ENCODE results near the gene CEBPA. TPM values are rescaled to one million over a fixed set of nuclear protein-coding genes. Genes with fewer than 3 reads are reported as not detected.

The CEBPA gene
- total RNA-seq, 4 donors from 2014 or later, result 5.1 to 15.9 (median 8.9) TPM

- no peak for DNase-seq (ENCODE audit: extremely low spot score)
- peaks cover 0 to 2% (median under 1%) of the 10 kb centered on the region in 4 donors for H3K4me1 ChIP-seq
- intact Hi-C loops (cut with DNase I), result no loop called here
- TF ChIP-seq POLR2A (IDR thresholded peaks at IDR 0.05; ENCODE audit: low read depth), result no peak
- TF ChIP-seq, protein P1, sequence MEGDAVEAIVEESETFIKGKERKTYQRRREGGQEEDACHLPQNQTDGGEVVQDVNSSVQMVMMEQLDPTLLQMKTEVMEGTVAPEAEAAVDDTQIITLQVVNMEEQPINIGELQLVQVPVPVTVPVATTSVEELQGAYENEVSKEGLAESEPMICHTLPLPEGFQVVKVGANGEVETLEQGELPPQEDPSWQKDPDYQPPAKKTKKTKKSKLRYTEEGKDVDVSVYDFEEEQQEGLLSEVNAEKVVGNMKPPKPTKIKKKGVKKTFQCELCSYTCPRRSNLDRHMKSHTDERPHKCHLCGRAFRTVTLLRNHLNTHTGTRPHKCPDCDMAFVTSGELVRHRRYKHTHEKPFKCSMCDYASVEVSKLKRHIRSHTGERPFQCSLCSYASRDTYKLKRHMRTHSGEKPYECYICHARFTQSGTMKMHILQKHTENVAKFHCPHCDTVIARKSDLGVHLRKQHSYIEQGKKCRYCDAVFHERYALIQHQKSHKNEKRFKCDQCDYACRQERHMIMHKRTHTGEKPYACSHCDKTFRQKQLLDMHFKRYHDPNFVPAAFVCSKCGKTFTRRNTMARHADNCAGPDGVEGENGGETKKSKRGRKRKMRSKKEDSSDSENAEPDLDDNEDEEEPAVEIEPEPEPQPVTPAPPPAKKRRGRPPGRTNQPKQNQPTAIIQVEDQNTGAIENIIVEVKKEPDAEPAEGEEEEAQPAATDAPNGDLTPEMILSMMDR (IDR thresholded peaks at IDR 0.05), result no peak
- H3K36me3 ChIP-seq, result no peaks in the 10 kb centered on the region
- H3K4me3 ChIP-seq, result no peak overlapping the region
- H3K27ac ChIP-seq (replicated peaks in 1 of 4), result no peak overlapping the region
- peaks cover 0 to 23% (median 0%) of the 10 kb centered on the region in 4 donors for H3K27me3 ChIP-seq
- 89% methylated on average over 8 of the region's 17 CpGs for whole genome bisulfite sequencing
- H3K9me3 ChIP-seq, result no peaks in the 10 kb centered on the region
Observed at GRCh38 chr19:33279430-33280350, 22.6 kb downstream of the CEBPA start.

DNA sequence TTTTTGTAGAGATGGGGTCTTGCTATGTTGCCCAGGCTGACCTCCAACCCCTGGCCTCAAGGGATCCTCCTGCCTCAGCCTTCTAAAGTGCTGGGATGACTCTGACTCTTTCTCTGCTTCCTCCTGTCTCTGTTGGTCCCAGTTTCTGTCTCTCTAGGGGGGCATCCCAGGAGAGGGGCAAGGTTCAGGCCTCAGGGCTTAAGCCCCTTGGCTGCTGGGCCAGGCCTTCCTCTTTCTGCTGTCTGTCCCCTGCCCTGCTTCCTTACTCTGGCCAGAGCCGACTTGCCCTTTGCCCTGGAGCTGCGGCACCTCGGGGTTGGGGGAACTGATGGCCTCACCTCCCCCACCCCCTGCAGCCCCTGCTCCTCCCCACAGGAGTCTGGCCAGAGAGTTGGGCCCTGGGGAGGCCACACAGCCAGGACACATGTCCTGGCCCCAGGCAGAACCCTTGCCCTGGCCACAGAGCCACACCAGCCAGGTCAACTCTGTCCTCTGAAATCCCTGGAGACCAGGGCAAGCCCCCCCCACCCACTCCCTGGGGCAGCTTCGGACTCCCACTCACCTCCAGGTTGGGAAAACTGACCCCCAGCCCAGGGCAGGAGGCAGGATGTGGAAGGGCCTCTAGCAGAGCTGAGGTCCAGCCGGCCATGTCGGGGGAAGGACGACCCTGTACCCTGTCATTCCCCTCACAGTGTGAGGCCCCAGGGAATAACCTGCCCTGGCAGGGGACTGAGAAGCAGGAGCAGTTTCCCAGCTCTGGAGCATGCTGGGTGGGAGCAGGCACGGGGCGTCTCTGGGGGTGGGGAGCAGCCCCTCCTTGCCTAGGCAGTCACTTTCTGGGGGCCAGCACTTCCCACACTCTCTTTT, 23.7 kb downstream of the CEBPA start:
- WGBS, result 57% methylated on average over 5 of the region's 9 CpGs
- TF ChIP-seq, protein P1 (IDR thresholded peaks at IDR 0.05), result no peak
- TF ChIP-seq POLR2AphosphoS5 (IDR thresholded peaks at IDR 0.05), result no peak
- no peak for TF ChIP-seq POLR2A (IDR thresholded peaks at IDR 0.05; ENCODE audit: low read depth)
- intact Hi-C loops (cut with DNase I), result no loop called here

GRCh38 chr19:33278023-33278402, 24.3 kb downstream of the CEBPA start:
- peaks cover 0 to 29% (median 0%) of the 10 kb centered on the region in 4 donors for H3K27me3 ChIP-seq
- no peaks in the 10 kb centered on the region for H3K9me3 ChIP-seq
- no peak overlapping the region for H3K4me3 ChIP-seq
- DNase-seq (ENCODE audit: extremely low spot score), result no peak
- 75% methylated on average over 4 of the region's 4 CpGs for WGBS
- H3K36me3 ChIP-seq, result no peaks in the 10 kb centered on the region
- intact Hi-C loops (cut with DNase I), result no loop called here
- peaks cover 0 to 15% (median 13%) of the 10 kb centered on the region in 4 donors for H3K4me1 ChIP-seq
- no peak for TF ChIP-seq POLR2AphosphoS5 (IDR thresholded peaks at IDR 0.05)
- TF ChIP-seq EP300 (IDR thresholded peaks at IDR 0.05), result no peak
- no peak for TF ChIP-seq POLR2A (IDR thresholded peaks at IDR 0.05; ENCODE audit: low read depth)
- TF ChIP-seq, protein P1 (IDR thresholded peaks at IDR 0.05), result no peak
- no peak overlapping the region for H3K27ac ChIP-seq (replicated peaks in 1 of 4)

More for the DNA sequence above, 23.7 kb downstream of the CEBPA start:
- no peak overlapping the region for H3K27ac ChIP-seq (replicated peaks in 1 of 4)
- H3K27me3 ChIP-seq, result peaks cover 0 to 23% (median 0%) of the 10 kb centered on the region in 4 donors
- no peak overlapping the region for H3K4me3 ChIP-seq
- H3K9me3 ChIP-seq, result no peaks in the 10 kb centered on the region
- no peak for DNase-seq (ENCODE audit: extremely low spot score)
- H3K36me3 ChIP-seq, result no peaks in the 10 kb centered on the region
- peaks cover 0 to 9% (median 7%) of the 10 kb centered on the region in 4 donors for H3K4me1 ChIP-seq

DNA sequence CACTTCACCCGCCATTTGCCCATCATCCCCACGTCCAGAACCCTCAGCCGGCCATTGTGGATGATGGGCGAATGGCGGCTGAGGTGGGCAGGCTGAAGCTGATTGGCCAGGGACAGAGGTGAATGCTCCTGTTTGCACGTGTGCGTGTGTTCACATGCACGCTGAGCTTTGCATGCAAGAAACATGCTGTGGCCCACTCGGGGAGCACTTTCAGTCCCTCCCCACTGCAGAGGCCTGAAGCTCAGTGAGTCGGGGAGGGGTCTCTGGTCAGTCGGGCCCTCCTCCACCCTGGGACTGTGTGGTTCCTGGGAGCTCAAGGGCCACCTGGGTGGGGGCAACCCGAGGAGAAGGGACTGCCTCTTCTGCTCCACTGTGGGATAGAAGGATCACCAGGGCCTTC, 24.9 kb downstream of the CEBPA start:
- no peak for TF ChIP-seq POLR2AphosphoS5 (IDR thresholded peaks at IDR 0.05)
- TF ChIP-seq, protein P1 (IDR thresholded peaks at IDR 0.05), result no peak
- TF ChIP-seq EP300 (IDR thresholded peaks at IDR 0.05), result no peak
- no peaks in the 10 kb centered on the region for H3K9me3 ChIP-seq
- intact Hi-C loops (cut with DNase I), result no loop called here
- no peaks in the 10 kb centered on the region for H3K36me3 ChIP-seq
- no peak for DNase-seq (ENCODE audit: extremely low spot score)
- H3K4me3 ChIP-seq, result no peak overlapping the region
- peaks cover 0 to 30% (median 0%) of the 10 kb centered on the region in 4 donors for H3K27me3 ChIP-seq
- H3K4me1 ChIP-seq, result peaks cover 0 to 15% (median 13%) of the 10 kb centered on the region in 4 donors
- H3K27ac ChIP-seq (replicated peaks in 1 of 4), result no peak overlapping the region
- WGBS, result 93% methylated on average over 10 of the region's 12 CpGs

All from esophagus muscularis mucosa (tissue), 4 donors.